GM21825 (cell line): ENCODE measurements around the gene TDRD9.
"Not testable (repeated sequence)": the region's sequence is repeated elsewhere in the genome, so short reads cannot be mapped to it uniquely, and the experiment has no call there.

Experiments used
- ATAC-seq: cut with Tn5 transposase; IDR thresholded peaks from one replicate; pipeline ENCODE4 v1.9.1; 2021; ENCODE audit warnings: mild to moderate bottlenecking, moderate library complexity; ENCODE audit not compliant: unreplicated experiment

The TDRD9 gene

DNA sequence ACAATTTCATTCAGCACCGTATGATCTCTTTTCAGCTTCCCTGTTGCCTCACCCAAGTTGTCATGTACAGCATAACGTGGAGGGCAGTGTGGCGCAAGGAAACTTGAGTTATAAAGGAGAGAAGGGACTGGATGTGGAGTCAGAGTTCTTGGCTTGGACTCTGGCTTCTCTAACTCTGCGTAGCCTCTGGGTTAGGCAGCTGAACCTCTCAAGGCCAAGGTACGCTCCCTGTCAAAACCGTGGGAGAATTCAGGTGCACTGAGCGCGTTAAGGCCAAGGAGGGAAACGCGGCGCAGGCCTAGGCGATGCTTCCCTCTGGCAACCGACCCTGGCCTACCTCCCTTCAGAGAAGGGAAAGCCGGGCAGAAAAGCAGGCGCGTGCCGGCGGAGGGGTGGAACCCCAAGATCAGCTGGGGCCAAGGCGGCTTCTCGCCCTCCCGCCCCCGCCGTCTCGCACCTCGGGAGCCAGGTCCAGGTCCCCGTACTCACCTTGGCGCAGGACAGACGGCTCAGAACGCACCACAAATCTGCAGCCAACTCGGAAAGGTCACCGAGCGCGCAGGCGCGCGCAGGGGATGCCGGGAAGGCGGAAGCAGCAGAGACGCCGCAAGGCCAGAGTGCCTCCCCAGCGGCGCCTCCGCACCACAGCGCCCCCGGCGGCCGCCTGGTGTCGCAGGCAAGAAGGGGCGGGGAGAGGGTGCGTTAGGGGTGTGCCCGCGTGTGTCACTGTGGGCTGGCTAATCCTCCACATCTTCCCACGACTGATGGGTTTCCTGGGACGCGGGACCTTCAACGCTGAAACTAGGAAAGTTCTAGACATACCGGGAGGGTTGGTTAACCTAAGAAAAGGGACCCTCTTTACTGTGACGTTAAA lies 7.0 kb upstream of the TDRD9 start:
- peak; percentile 97 for ATAC-seq

DNA sequence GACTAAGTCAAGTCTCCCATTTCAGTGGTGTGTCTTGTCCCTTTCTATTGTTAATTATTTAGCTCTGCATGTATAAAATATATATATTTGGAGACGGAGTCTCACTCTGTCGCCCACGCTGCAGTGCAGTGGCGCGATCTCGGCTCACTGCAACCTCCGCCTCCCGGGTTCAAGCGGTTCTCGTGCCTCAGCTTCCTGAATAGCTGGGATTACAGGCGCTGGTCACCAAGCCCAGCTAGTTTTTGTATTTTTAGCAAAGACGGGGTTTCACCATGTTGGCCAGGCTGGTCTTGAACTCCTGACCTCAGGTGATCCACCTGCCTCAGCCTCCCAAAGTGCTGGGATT lies 6.4 kb upstream of the TDRD9 start:
- ATAC-seq: not testable (repeated sequence)

DNA sequence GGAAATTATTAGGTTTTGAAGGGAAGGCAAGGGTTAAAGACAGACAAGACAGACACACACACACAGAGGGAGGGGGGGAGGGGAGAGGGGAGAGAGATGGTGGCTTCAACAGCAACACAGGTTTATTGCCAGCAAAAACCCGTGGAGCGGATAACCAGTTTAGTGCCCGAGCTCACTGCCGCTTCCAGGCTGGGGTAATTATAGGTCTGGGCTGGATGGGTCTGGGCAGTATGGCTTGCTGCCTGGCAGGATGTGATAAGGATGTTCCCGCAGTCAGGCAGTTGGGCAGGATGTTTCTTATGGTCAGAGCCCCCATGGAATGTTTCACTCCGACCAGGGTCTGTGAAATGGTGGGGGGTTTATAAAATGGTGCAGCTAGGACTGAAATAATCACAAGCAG lies 4.4 kb upstream of the TDRD9 start:
- no peak for ATAC-seq

DNA sequence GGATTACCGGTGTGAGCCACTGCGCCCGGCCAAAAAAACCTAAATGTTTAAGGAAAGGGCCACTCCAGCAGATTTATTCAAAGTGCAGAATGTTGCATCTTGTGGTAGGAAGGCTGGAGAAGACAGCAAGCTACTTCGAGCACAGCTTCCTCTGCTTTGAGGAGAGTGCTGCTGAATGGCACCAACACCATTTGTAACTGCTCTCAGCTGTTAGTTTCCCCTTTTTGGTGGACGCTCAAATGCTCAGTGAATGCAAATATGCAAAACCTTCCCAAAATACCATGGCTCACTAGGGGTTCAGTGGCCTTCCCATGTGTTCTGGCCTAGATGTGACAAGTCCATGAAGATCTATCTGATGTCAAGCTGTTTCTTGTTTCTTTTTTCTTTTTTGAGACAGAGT lies 2.9 kb upstream of the TDRD9 start:
- no peak for ATAC-seq

- ATAC-seq: no peak
Observed at GRCh38 chr14:103927566-103927965, 690 bp upstream of the TDRD9 start.

- no peak for ATAC-seq
Observed at GRCh38 chr14:103930051-103930604, 1.9 kb downstream of the TDRD9 start.

- ATAC-seq: no peak
Observed at GRCh38 chr14:103931422-103931821, 3.2 kb downstream of the TDRD9 start.

GRCh38 chr14:103932791-103933490 lies 4.7 kb downstream of the TDRD9 start:
- ATAC-seq: no peak

DNA sequence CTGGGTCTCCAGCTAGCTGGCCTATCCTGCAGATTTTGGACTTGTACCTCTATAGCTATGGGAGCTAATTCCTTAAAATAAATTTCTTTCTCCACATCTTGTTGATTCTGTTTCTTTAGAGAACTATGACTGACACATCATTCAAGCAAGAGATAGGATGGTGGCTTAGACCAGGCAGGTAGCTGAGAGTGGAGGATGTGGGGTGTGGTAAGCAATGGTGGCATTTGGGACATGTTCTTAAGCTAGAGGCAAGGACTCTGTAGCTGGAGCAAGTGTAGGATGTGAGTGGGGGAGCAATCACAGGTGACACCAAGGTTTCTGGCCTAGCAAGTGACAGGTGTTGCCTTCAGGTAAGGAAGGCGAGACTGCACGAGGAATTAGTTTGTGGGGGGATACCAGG lies 6.8 kb downstream of the TDRD9 start:
- ATAC-seq: no peak

DNA sequence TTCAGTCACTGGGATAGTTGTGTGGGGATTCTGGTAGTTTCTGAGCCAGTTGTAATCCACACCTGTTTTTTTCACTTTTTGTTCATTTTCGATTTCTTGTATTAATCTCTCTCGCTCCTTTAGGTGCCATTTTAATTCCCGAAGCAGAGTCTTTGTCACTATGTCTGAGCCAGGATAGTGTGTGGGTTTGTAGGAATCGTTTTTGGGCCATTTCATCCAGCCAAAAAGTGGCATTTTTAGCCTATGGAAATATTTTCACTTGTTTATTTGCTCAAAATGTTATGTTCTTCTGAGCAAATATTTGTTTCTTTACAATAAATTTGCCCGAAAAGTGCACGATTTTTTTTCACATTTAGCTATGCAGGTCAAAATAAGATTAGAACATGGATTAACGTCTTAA lies 13.2 kb downstream of the TDRD9 start:
- no peak for ATAC-seq

GRCh38 chr14:103941973-103942736 lies 13.9 kb downstream of the TDRD9 start, which contains the start of gene RD3L:
RD3L (minus strand) TSS chr14:103942529; CDS start chr14:103941695, 834 bp downstream.
- no peak for ATAC-seq

DNA sequence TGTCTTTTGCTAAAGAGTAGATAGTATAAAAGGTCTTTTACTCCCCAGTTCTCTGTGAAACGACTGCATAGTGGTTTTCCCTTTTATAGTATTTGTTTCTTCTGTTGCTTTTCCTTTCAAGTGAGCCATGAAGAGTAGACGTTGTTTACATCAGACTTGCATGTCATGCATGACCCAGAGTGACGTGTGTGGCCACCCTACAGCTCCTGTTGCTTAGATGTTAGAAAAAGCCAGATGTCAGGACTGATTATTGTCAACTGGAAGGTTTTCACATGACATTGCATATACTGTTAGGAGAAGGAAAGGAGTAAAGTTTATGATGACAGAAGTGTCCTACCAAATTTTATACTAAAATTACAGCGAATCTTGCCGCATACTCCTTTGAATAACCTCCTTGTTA lies 15.4 kb downstream of the TDRD9 start:
- no peak for ATAC-seq

DNA sequence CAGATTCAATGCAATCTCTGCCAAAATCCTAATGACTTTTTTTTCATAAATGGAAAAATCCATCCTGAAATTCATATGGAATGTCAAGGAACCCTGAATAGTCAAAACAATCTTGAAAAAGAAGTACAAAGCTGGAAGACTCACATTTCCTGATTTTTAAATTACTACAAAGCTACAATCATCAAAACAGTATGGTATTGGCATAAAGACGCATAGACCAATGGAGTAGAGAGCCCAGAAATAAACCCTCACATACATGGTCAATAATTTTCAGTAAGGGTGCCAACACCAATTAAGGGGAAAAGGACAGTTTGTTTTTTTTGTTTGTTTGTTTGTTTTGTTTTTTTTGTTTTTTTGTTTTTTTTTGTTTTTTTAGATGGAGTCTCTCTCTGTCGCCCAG lies 18.7 kb downstream of the TDRD9 start:
- ATAC-seq: no peak

- no peak for ATAC-seq
Observed at GRCh38 chr14:103948442-103948841, 20.2 kb downstream of the TDRD9 start.

GRCh38 chr14:103949131-103949790 lies 21.0 kb downstream of the TDRD9 start:
- ATAC-seq: no peak

- no peak for ATAC-seq
Observed at GRCh38 chr14:103960457-103961055, 32.3 kb downstream of the TDRD9 start.

GRCh38 chr14:103961928-103962578 lies 33.8 kb downstream of the TDRD9 start:
- no peak for ATAC-seq

DNA sequence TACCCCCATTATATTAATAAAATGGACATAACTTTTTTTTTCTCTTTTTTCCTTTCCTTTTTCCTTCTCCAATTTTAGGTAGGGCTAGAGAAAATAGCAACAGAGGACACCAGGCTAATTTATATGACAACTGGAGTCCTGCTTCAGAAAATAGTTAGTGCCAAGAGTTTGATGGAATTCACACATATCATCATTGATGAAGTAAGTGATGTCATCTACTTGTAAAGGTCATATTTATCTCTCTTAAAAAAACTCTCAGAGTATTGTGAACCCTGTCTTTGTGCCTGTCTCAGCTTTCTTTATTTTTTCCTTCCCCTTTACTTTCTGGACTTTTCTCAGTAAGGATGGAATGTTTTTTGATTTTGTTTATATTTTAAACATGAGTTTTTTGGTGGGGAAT lies 38.4 kb downstream of the TDRD9 start:
- ATAC-seq: no peak

DNA sequence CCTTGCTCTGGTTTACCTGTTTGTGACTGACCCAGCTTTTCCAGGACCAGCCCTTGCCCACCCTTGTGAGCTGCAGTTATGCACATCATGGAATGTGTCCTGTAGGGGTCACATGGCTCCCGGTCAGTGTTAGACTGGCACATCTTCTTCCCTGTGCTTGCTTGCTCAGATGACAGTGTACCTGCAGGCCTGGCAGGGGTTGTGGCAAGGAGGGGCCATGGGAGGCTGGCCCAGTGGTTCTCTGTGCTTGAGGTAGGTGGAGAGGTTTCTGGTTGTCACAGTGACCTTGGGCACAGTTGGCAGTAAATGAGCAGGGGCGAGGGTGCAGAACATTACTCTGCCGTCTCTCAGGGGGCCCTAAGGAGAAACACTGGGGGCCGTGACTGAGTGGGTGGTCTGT lies 41.7 kb downstream of the TDRD9 start:
- ATAC-seq: no peak

GRCh38 chr14:103973354-103973753 lies 45.1 kb downstream of the TDRD9 start:
- ATAC-seq: no peak
